Heart left ventricle (tissue), 13 donors: Measurements from ENCODE around the gene MS4A8.

Experiments
- CTCF ChIP-seq, 12 donors: fragments of 200-600 bp; sonication (generic) in 4 of 12; IDR thresholded peaks; one replicate each; pipeline versions ENCODE4 v1.5.0 to v1.8.0; 2018 to 2022; ENCODE audit warnings: antibody characterized with exemption in 12 of 12, mild to moderate bottlenecking in 5 of 12
- POLR2A ChIP-seq, 2 donors: fragments of 450-650 bp; IDR thresholded peaks; one replicate each; pipeline ENCODE4 v1.6.1; 2017; ENCODE audit warnings: antibody characterized with exemption in 2 of 2, mild to moderate bottlenecking in 2 of 2, moderate library complexity in 2 of 2
- donor health status: ischemic (EF 13 %, LVEDD 7.1; RV severe dilation, severe dysfunction).
- donor health status: DM: no; HTN: yes; CAD: no.
- donor health status: DM: no; HTN: no; CAD: no.
- donor health status: ischemic (EF 25% LVEDD 6.9; RV normal size, moderate dysfunction).
- donor health status: ischemic (EF 25% LVEDD 5.7; RV mildly dilated, moderate dysfunction).
- donor health status: ischemic (EF 35%, LVEDD 5.7; RV mildly dilated, moderate dysfunction).
- donor health status: nonischemic (EF 11% LVEDD 7.7; RV severe dilation, severe dysfunction).
- donor health status: DM: yes; HTN: yes; CAD: no.
- donor health status: PGD.
- donor health status: ischemic (EF 29% LVEDD 5.4; RV normal size, mild dysfunction).
- donor health status: nonischemic (EF 23%, LVEDD 6.1; RV moderate dilation, normal function).

GRCh38 chr11:60699284-60699691 is at the start of gene MS4A8:
- TF ChIP-seq CTCF (IDR thresholded peaks at IDR 0.05) (no peak), POLR2A (IDR thresholded peaks at IDR 0.05) (no peak)
